Measurements from ENCODE around the gene CLEC16A.

GRCh38 chr16:11101283-11101682 is 156.9 kb downstream of the CLEC16A start:
- TF ChIP-seq EP300 (IDR thresholded peaks at IDR 0.05; ENCODE audit: borderline replicate concordance) (no peak), TCF12 (IDR thresholded peaks at IDR 0.05; ENCODE audit: low read depth) (no peak)
- TF ChIP-seq, protein P1, sequence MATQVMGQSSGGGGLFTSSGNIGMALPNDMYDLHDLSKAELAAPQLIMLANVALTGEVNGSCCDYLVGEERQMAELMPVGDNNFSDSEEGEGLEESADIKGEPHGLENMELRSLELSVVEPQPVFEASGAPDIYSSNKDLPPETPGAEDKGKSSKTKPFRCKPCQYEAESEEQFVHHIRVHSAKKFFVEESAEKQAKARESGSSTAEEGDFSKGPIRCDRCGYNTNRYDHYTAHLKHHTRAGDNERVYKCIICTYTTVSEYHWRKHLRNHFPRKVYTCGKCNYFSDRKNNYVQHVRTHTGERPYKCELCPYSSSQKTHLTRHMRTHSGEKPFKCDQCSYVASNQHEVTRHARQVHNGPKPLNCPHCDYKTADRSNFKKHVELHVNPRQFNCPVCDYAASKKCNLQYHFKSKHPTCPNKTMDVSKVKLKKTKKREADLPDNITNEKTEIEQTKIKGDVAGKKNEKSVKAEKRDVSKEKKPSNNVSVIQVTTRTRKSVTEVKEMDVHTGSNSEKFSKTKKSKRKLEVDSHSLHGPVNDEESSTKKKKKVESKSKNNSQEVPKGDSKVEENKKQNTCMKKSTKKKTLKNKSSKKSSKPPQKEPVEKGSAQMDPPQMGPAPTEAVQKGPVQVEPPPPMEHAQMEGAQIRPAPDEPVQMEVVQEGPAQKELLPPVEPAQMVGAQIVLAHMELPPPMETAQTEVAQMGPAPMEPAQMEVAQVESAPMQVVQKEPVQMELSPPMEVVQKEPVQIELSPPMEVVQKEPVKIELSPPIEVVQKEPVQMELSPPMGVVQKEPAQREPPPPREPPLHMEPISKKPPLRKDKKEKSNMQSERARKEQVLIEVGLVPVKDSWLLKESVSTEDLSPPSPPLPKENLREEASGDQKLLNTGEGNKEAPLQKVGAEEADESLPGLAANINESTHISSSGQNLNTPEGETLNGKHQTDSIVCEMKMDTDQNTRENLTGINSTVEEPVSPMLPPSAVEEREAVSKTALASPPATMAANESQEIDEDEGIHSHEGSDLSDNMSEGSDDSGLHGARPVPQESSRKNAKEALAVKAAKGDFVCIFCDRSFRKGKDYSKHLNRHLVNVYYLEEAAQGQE (IDR thresholded peaks at IDR 0.05; ENCODE audit: low read depth): no peak
